GM19099 (cell line): Measurements from ENCODE around the gene AGRN.

Experiments used
- POLR2A ChIP-seq: IDR thresholded peaks from 3 replicates; pipeline ENCODE4 v1.6.1; 2011; ENCODE audit warnings: low read depth; ENCODE audit not compliant: insufficient read length; ENCODE audit errors: extremely low read depth

AGRN gene

GRCh38 chr1:1039145-1039910 is 19.4 kb downstream of the AGRN start:
- no peak for TF ChIP-seq POLR2A

GRCh38 chr1:1040004-1040991 is 20.4 kb downstream of the AGRN start:
- no peak for TF ChIP-seq POLR2A

- no peak for TF ChIP-seq POLR2A
Measured at GRCh38 chr1:1041092-1041523, 21.2 kb downstream of the AGRN start.

- no peak for TF ChIP-seq POLR2A
Measured at GRCh38 chr1:1041873-1042272, 22.0 kb downstream of the AGRN start.

- TF ChIP-seq POLR2A: no peak
Measured at GRCh38 chr1:1042835-1043234, 22.9 kb downstream of the AGRN start.

- TF ChIP-seq POLR2A: no peak
Measured at GRCh38 chr1:1043411-1043810, 23.5 kb downstream of the AGRN start.

GRCh38 chr1:1043921-1044320 is 24.0 kb downstream of the AGRN start:
- no peak for TF ChIP-seq POLR2A

GRCh38 chr1:1044455-1045078 is 24.6 kb downstream of the AGRN start:
- TF ChIP-seq POLR2A: no peak

GRCh38 chr1:1045129-1045528 is 25.2 kb downstream of the AGRN start:
- no peak for TF ChIP-seq POLR2A

- TF ChIP-seq POLR2A: no peak
Measured at GRCh38 chr1:1046243-1046642, 26.3 kb downstream of the AGRN start.

GRCh38 chr1:1046767-1047166 is 26.8 kb downstream of the AGRN start:
- TF ChIP-seq POLR2A: no peak

- TF ChIP-seq POLR2A: no peak
Measured at GRCh38 chr1:1047407-1047806, 27.5 kb downstream of the AGRN start.

- no peak for TF ChIP-seq POLR2A
Measured at GRCh38 chr1:1047963-1048362, 28.0 kb downstream of the AGRN start.

- TF ChIP-seq POLR2A: no peak
Measured at GRCh38 chr1:1048765-1049164, 28.8 kb downstream of the AGRN start.
